Measurements from ENCODE around the gene PIK3C2G. TPM values are rescaled to one million over a fixed set of nuclear protein-coding genes. Genes with fewer than 3 reads are reported as not detected.
A peak's percentile ranks its signal among the peaks of the same experiment; 100 is the strongest.

The PIK3C2G gene
- total and polyA plus RNA-seq, 2 experiments from 2014 or later: not detected

GRCh38 chr12:18296909-18297280 is 35.6 kb downstream of the PIK3C2G start:
- no peaks in the 10 kb centered on the region for H3K9me3 ChIP-seq (ENCODE audit: low read depth)
- in situ Hi-C loops (cut with MboI): no loop called here
- no peak overlapping the region for H3K9ac ChIP-seq
- H3K4me2 ChIP-seq (ENCODE audit: unreplicated experiment): peak overlapping the region; percentile 44
- peak overlapping the region; percentile 60 for H2AFZ ChIP-seq
- no peaks in the 10 kb centered on the region for H3K79me2 ChIP-seq (ENCODE audit: insufficient read depth)
- H4K20me1 ChIP-seq (ENCODE audit: insufficient read depth): no peaks in the 10 kb centered on the region
- TF ChIP-seq EZH2 (IDR thresholded peaks at IDR 0.05; ENCODE audit: insufficient read depth, poor library complexity, severe bottlenecking) (no peak), EZH2phosphoT487 (IDR thresholded peaks at IDR 0.05; ENCODE audit: insufficient read depth, low read depth) (no peak)
- no peaks in the 10 kb centered on the region for H3K36me3 ChIP-seq (ENCODE audit: low read depth)
- no peak overlapping the region for H3K27ac ChIP-seq
- WGBS, 2 experiments (ENCODE audit: low coverage in 1 of 2, low lambda C conversion rate in 2 of 2, missing lambda C conversion rate in 2 of 2): 77 to 81% methylated on average over 3 of the region's 3 CpGs
- DNase-seq: no peak
- peak overlapping the region; percentile 29 for H3K4me3 ChIP-seq
- H3F3A ChIP-seq (ENCODE audit: insufficient read depth): no peaks in the 10 kb centered on the region
- no peaks in the 10 kb centered on the region for H3K27me3 ChIP-seq (replicated peaks; ENCODE audit: insufficient read depth)
- H3K4me1 ChIP-seq (ENCODE audit: insufficient read depth): no peaks in the 10 kb centered on the region
- H3K9me2 ChIP-seq (ENCODE audit: insufficient read depth): no peaks in the 10 kb centered on the region; the same call in 1 of the 2 replicates

DNA sequence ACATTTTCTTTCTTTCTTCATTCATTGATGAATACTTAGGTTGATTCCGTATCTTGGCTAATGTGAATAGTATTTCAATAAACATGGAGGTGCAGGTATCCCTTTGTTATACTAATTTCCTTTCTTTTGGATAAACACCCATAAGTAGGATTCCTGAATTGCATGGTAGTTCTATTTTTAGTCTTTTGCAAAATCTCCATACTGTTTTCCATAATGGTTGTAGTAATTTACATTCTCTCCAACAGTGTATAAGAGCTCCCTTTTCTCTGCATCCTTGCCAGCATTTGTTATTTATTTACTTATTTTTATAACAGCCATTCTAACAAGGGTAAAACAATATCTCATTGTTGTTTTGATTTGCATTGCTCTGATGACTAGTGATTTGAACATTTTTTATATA is 36.6 kb downstream of the PIK3C2G start:
- no peak overlapping the region for H2AFZ ChIP-seq
- WGBS, 2 experiments (ENCODE audit: low coverage in 1 of 2, low lambda C conversion rate in 2 of 2, missing lambda C conversion rate in 2 of 2): 89 to 100% methylated on average over 1 of the region's 1 CpG
- in situ Hi-C loops (cut with MboI): no loop called here

GRCh38 chr12:18302809-18303430 is 41.6 kb downstream of the PIK3C2G start:
- Histone ChIP-seq H3F3A (ENCODE audit: insufficient read depth) (no peaks in the 10 kb centered on the region), H3K4me2 (ENCODE audit: unreplicated experiment) (no peak overlapping the region), H3K9ac (no peak overlapping the region), H3K79me2 (ENCODE audit: insufficient read depth) (no peaks in the 10 kb centered on the region), H3K4me3 (no peak overlapping the region), H3K27me3 (replicated peaks; ENCODE audit: insufficient read depth) (no peaks in the 10 kb centered on the region), H3K27ac (no peak overlapping the region), H3K9me3 (ENCODE audit: low read depth) (no peaks in the 10 kb centered on the region), H2AFZ (no peak overlapping the region), H3K4me1 (ENCODE audit: insufficient read depth) (no peaks in the 10 kb centered on the region), H3K9me2 (ENCODE audit: insufficient read depth) (no peaks in the 10 kb centered on the region), H4K20me1 (ENCODE audit: insufficient read depth) (no peaks in the 10 kb centered on the region), H3K36me3 (ENCODE audit: low read depth) (no peaks in the 10 kb centered on the region)
- no peak for DNase-seq
- in situ Hi-C loops (cut with MboI): no loop called here
- TF ChIP-seq EZH2 (IDR thresholded peaks at IDR 0.05; ENCODE audit: insufficient read depth, poor library complexity, severe bottlenecking) (no peak), EZH2phosphoT487 (IDR thresholded peaks at IDR 0.05; ENCODE audit: insufficient read depth, low read depth) (no peak)
- 68 to 73% methylated on average over 5 of the region's 5 CpGs for WGBS, 2 experiments (ENCODE audit: low coverage in 1 of 2, low lambda C conversion rate in 2 of 2, missing lambda C conversion rate in 2 of 2)

More for the DNA sequence above, 36.6 kb downstream of the PIK3C2G start:
- H3K4me3 ChIP-seq: no peak overlapping the region
- H4K20me1 ChIP-seq (ENCODE audit: insufficient read depth): no peaks in the 10 kb centered on the region
- no peaks in the 10 kb centered on the region for H3K36me3 ChIP-seq (ENCODE audit: low read depth)
- no peaks in the 10 kb centered on the region for H3K4me1 ChIP-seq (ENCODE audit: insufficient read depth)
- H3K27me3 ChIP-seq (replicated peaks; ENCODE audit: insufficient read depth): no peaks in the 10 kb centered on the region
- H3F3A ChIP-seq (ENCODE audit: insufficient read depth): no peaks in the 10 kb centered on the region
- no peak for TF ChIP-seq EZH2 (IDR thresholded peaks at IDR 0.05; ENCODE audit: insufficient read depth, poor library complexity, severe bottlenecking)
- TF ChIP-seq EZH2phosphoT487 (IDR thresholded peaks at IDR 0.05; ENCODE audit: insufficient read depth, low read depth): no peak
- H3K27ac ChIP-seq: no peak overlapping the region
- no peaks in the 10 kb centered on the region for H3K79me2 ChIP-seq (ENCODE audit: insufficient read depth)
- H3K9me2 ChIP-seq (ENCODE audit: insufficient read depth): no peaks in the 10 kb centered on the region
- no peak for DNase-seq
- no peak overlapping the region for H3K4me2 ChIP-seq (ENCODE audit: unreplicated experiment)
- H3K9ac ChIP-seq: no peak overlapping the region
- no peaks in the 10 kb centered on the region for H3K9me3 ChIP-seq (ENCODE audit: low read depth)

DNA sequence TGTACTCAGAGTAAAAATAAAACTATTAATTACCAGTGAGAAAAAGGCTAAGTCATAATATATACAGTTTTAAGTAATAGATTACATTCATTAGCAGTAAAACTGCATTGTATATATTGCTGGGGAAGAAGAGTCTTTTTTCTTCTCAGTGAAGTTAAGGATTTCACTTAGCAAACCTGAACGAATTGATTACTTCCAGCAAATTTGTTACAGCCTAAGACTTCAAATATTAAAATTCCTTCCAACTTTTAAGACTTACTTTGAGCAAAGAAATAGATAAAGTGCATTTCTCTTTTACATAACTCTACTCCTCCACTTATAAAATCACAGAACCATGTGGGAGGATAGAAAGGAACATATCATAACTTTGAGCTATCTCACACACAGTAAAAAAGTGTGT is 43.3 kb downstream of the PIK3C2G start:
- H3K9ac ChIP-seq: no peak overlapping the region
- no peak overlapping the region for H2AFZ ChIP-seq
- no peaks in the 10 kb centered on the region for H3K4me1 ChIP-seq (ENCODE audit: insufficient read depth)
- H3K36me3 ChIP-seq (ENCODE audit: low read depth): no peaks in the 10 kb centered on the region
- no peak overlapping the region for H3K4me2 ChIP-seq (ENCODE audit: unreplicated experiment)
- WGBS, 2 experiments (ENCODE audit: low coverage in 1 of 2, low lambda C conversion rate in 2 of 2, missing lambda C conversion rate in 2 of 2): 68 to 81% methylated on average over 1 of the region's 1 CpG
- no peaks in the 10 kb centered on the region for H3K9me3 ChIP-seq (ENCODE audit: low read depth)
- H4K20me1 ChIP-seq (ENCODE audit: insufficient read depth): no peaks in the 10 kb centered on the region
- TF ChIP-seq EZH2phosphoT487 (IDR thresholded peaks at IDR 0.05; ENCODE audit: insufficient read depth, low read depth) (no peak), EZH2 (IDR thresholded peaks at IDR 0.05; ENCODE audit: insufficient read depth, poor library complexity, severe bottlenecking) (no peak)
- H3F3A ChIP-seq (ENCODE audit: insufficient read depth): no peaks in the 10 kb centered on the region
- no peaks in the 10 kb centered on the region for H3K9me2 ChIP-seq (ENCODE audit: insufficient read depth)
- H3K4me3 ChIP-seq: no peak overlapping the region
- no peak overlapping the region for H3K27ac ChIP-seq
- DNase-seq: no peak
- H3K27me3 ChIP-seq (replicated peaks; ENCODE audit: insufficient read depth): no peaks in the 10 kb centered on the region
- H3K79me2 ChIP-seq (ENCODE audit: insufficient read depth): no peaks in the 10 kb centered on the region
- in situ Hi-C loops (cut with MboI): no loop called here
